GM12891 (cell line): ENCODE measurements around the gene ARHGEF1.

ENCODE experiments used
- PAX5 ChIP-seq: IDR thresholded peaks from 2 replicates; pipeline ENCODE4 v1.6.1; 2011; ENCODE audit warnings: low read length, moderate library complexity, mild to moderate bottlenecking; ENCODE audit not compliant: insufficient read depth, severe bottlenecking
- POLR2A ChIP-seq: IDR thresholded peaks from 2 replicates; pipeline ENCODE4 v1.6.1; 2011; ENCODE audit warnings: low read depth, low read length, control low read depth
- POLR2AphosphoS5 ChIP-seq: IDR thresholded peaks from 2 replicates; pipeline ENCODE4 v1.6.1; 2011; ENCODE audit warnings: low read depth, low read length, control low read depth
- POU2F2 ChIP-seq: IDR thresholded peaks from 2 replicates; pipeline ENCODE4 v1.6.1; 2011; ENCODE audit warnings: low read depth, mild to moderate bottlenecking, control low read depth, low read length, moderate library complexity

- TF ChIP-seq POU2F2: no peak
- TF ChIP-seq POLR2A: no peak
- no peak for TF ChIP-seq PAX5
- TF ChIP-seq POLR2AphosphoS5: no peak
Measured at GRCh38 chr19:41897820-41898219, 14.8 kb downstream of the ARHGEF1 start.
